ENCODE data around the gene WDR5.

- no peak for TF ChIP-seq EZH2 (IDR thresholded peaks at IDR 0.05; ENCODE audit: low read length, unreplicated experiment)
- TF ChIP-seq CTCF (conservative IDR thresholded peaks at IDR 0.05; ENCODE audit: low read depth, low read length) = no peak
Measured at GRCh38 chr9:134103391-134103998, 32.4 kb upstream of the WDR5 start.
